ENCODE results near the gene PDE9A. TPM values are rescaled to one million over a fixed set of nuclear protein-coding genes. Genes with fewer than 3 reads are reported as not detected.

The PDE9A gene
- total and polyA plus RNA-seq, 2 experiments from 2014 or later = 14.3 to 19.6 TPM

GRCh38 chr21:42756580-42757250 is 103.3 kb downstream of the PDE9A start:
- H3K36me3 ChIP-seq (replicated peaks; ENCODE audit: insufficient read depth, low read depth) = no peaks in the 10 kb centered on the region
- H3K4me2 ChIP-seq = no peak overlapping the region
- H4K20me1 ChIP-seq (ENCODE audit: insufficient read depth, poor library complexity, severe bottlenecking) = no peaks in the 10 kb centered on the region
- no peaks in the 10 kb centered on the region for H3K27me3 ChIP-seq
- no peaks in the 10 kb centered on the region for H3K79me2 ChIP-seq
- H3K4me1 ChIP-seq (ENCODE audit: insufficient read depth) = peaks cover 12% of the 10 kb centered on the region
- H3K27ac ChIP-seq = no peak overlapping the region
- WGBS (ENCODE audit: low lambda C conversion rate, missing lambda C conversion rate) = 96% methylated on average over 23 of the region's 24 CpGs
- H2AFZ ChIP-seq = no peak overlapping the region
- no peak for TF ChIP-seq EZH2 (IDR thresholded peaks at IDR 0.05; ENCODE audit: borderline replicate concordance)
- no peak for TF ChIP-seq CTCF (IDR thresholded peaks at IDR 0.05; ENCODE audit: poor library complexity)
- TF ChIP-seq EZH2phosphoT487 (IDR thresholded peaks at IDR 0.05; ENCODE audit: low read depth, severe bottlenecking, unreplicated experiment) = no peak
- DNase-seq (ENCODE audit: low spot score) = no peak
- H3K9me2 ChIP-seq (replicated peaks; ENCODE audit: insufficient read depth) = no peaks in the 10 kb centered on the region
- no peaks in the 10 kb centered on the region for H3K9me3 ChIP-seq (ENCODE audit: low read depth)
- H3K4me3 ChIP-seq = no peak overlapping the region

- WGBS (ENCODE audit: low lambda C conversion rate, missing lambda C conversion rate) = 95% methylated on average over 10 of the region's 10 CpGs
- H3K4me2 ChIP-seq = no peak overlapping the region
- no peaks in the 10 kb centered on the region for H4K20me1 ChIP-seq (ENCODE audit: insufficient read depth, poor library complexity, severe bottlenecking)
- H3K4me1 ChIP-seq (ENCODE audit: insufficient read depth) = peaks cover 15% of the 10 kb centered on the region
- no peak overlapping the region for H3K4me3 ChIP-seq
- no peak overlapping the region for H2AFZ ChIP-seq
- H3K36me3 ChIP-seq (replicated peaks; ENCODE audit: insufficient read depth, low read depth) = no peaks in the 10 kb centered on the region
- no peak for DNase-seq (ENCODE audit: low spot score)
- no peak for TF ChIP-seq EZH2phosphoT487 (IDR thresholded peaks at IDR 0.05; ENCODE audit: low read depth, severe bottlenecking, unreplicated experiment)
- no peak for TF ChIP-seq CTCF (IDR thresholded peaks at IDR 0.05; ENCODE audit: poor library complexity)
- no peak for TF ChIP-seq EZH2 (IDR thresholded peaks at IDR 0.05; ENCODE audit: borderline replicate concordance)
- H3K9me3 ChIP-seq (ENCODE audit: low read depth) = no peaks in the 10 kb centered on the region
- no peaks in the 10 kb centered on the region for H3K79me2 ChIP-seq
- H3K9me2 ChIP-seq (replicated peaks; ENCODE audit: insufficient read depth) = no peaks in the 10 kb centered on the region
- H3K27me3 ChIP-seq = no peaks in the 10 kb centered on the region
- H3K27ac ChIP-seq = no peak overlapping the region
Observed at GRCh38 chr21:42757422-42757821, 104.0 kb downstream of the PDE9A start.

- 99% methylated on average over 17 of the region's 17 CpGs for WGBS (ENCODE audit: low lambda C conversion rate, missing lambda C conversion rate)
- no peaks in the 10 kb centered on the region for H3K36me3 ChIP-seq (replicated peaks; ENCODE audit: insufficient read depth, low read depth)
- H3K27ac ChIP-seq = no peak overlapping the region
- H3K4me2 ChIP-seq = no peak overlapping the region
- no peak overlapping the region for H2AFZ ChIP-seq
- no peaks in the 10 kb centered on the region for H3K27me3 ChIP-seq
- no peak overlapping the region for H3K4me3 ChIP-seq
- no peak for DNase-seq (ENCODE audit: low spot score)
- H3K79me2 ChIP-seq = no peaks in the 10 kb centered on the region
- no peaks in the 10 kb centered on the region for H4K20me1 ChIP-seq (ENCODE audit: insufficient read depth, poor library complexity, severe bottlenecking)
- TF ChIP-seq EZH2phosphoT487 (IDR thresholded peaks at IDR 0.05; ENCODE audit: low read depth, severe bottlenecking, unreplicated experiment) = no peak
- TF ChIP-seq EZH2 (IDR thresholded peaks at IDR 0.05; ENCODE audit: borderline replicate concordance) = no peak
- no peak for TF ChIP-seq CTCF (IDR thresholded peaks at IDR 0.05; ENCODE audit: poor library complexity)
- no peaks in the 10 kb centered on the region for H3K9me3 ChIP-seq (ENCODE audit: low read depth)
- H3K9me2 ChIP-seq (replicated peaks; ENCODE audit: insufficient read depth) = no peaks in the 10 kb centered on the region
- peaks cover 15% of the 10 kb centered on the region for H3K4me1 ChIP-seq (ENCODE audit: insufficient read depth)
Observed at GRCh38 chr21:42757826-42758655, 104.6 kb downstream of the PDE9A start.
